HEK293 (cell line): ENCODE data around the gene BMERB1.

Source experiments
- ATF2 ChIP-seq: fragments of 450-650 bp; formaldehyde crosslinking; IDR thresholded peaks from 2 replicates; pipeline ENCODE4 v1.5.1; 2016; ENCODE audit warnings: missing biosample characterization, missing genetic modification characterization, low read depth
- FEZF1 ChIP-seq: fragments of 450-650 bp; formaldehyde crosslinking; IDR thresholded peaks from 2 replicates; pipeline ENCODE4 v1.5.1; 2016; ENCODE audit warnings: missing biosample characterization, missing genetic modification characterization
- PRDM1 ChIP-seq: fragments of 450-650 bp; formaldehyde crosslinking; IDR thresholded peaks from 2 replicates; pipeline ENCODE4; 2016; ENCODE audit warnings: missing biosample characterization, missing genetic modification characterization
- YY1 ChIP-seq: fragments of 450-650 bp; formaldehyde crosslinking; IDR thresholded peaks from 2 replicates; pipeline ENCODE4 v1.5.1; 2018; ENCODE audit warnings: missing biosample characterization, missing genetic modification characterization
- ZBTB11 ChIP-seq: fragments of 450-650 bp; formaldehyde crosslinking; conservative IDR thresholded peaks from 2 replicates; pipeline ENCODE4 v1.5.1; 2016; ENCODE audit warnings: low read depth, missing biosample characterization, missing genetic modification characterization
- ZFP69B ChIP-seq: fragments of 450-650 bp; formaldehyde crosslinking; IDR thresholded peaks from 2 replicates; pipeline ENCODE4 v1.5.1; 2016; ENCODE audit warnings: missing biosample characterization, missing genetic modification characterization
- ZNF121 ChIP-seq: fragments of 450-650 bp; formaldehyde crosslinking; IDR thresholded peaks from 2 replicates; pipeline ENCODE4 v1.5.1; 2016; ENCODE audit warnings: missing biosample characterization, missing genetic modification characterization
- ZNF140 ChIP-seq: fragments of 450-650 bp; formaldehyde crosslinking; IDR thresholded peaks from 2 replicates; pipeline ENCODE4 v1.5.1; 2016; ENCODE audit warnings: missing biosample characterization, missing genetic modification characterization
- ZNF155 ChIP-seq: fragments of 450-650 bp; formaldehyde crosslinking; IDR thresholded peaks from 2 replicates; pipeline ENCODE4 v1.5.1; 2016; ENCODE audit warnings: missing biosample characterization, missing genetic modification characterization
- ZNF174 ChIP-seq: fragments of 450-650 bp; formaldehyde crosslinking; IDR thresholded peaks from 2 replicates; pipeline ENCODE4 v1.5.0; 2017; ENCODE audit warnings: missing biosample characterization, mild to moderate bottlenecking, missing genetic modification characterization
- ZNF274 ChIP-seq, 2 experiments: fragments of 200-500 bp in 1 of 2; fragments of 450-650 bp in 1 of 2; sonication (Bioruptor generic) in 1 of 2; formaldehyde crosslinking in 1 of 2; IDR thresholded peaks; 2 replicates each; pipeline versions ENCODE4 v1.5.1 to v1.6.1; 2014 to 2016; ENCODE audit warnings: borderline replicate concordance in 1 of 2, inconsistent platforms in 1 of 2, low read length in 1 of 2, missing biosample characterization in 1 of 2, missing genetic modification characterization in 1 of 2
- ZNF280D ChIP-seq: fragments of 450-650 bp; formaldehyde crosslinking; IDR thresholded peaks from 2 replicates; pipeline ENCODE4 v1.5.1; 2016; ENCODE audit warnings: missing biosample characterization, missing genetic modification characterization
- ZNF311 ChIP-seq: fragments of 450-650 bp; formaldehyde crosslinking; IDR thresholded peaks from 2 replicates; pipeline ENCODE4 v1.5.1; 2017; ENCODE audit warnings: missing biosample characterization, missing genetic modification characterization, borderline replicate concordance
- ZNF324 ChIP-seq: fragments of 450-650 bp; formaldehyde crosslinking; IDR thresholded peaks from 2 replicates; pipeline ENCODE4 v1.5.1; 2016; ENCODE audit warnings: missing biosample characterization, missing genetic modification characterization
- ZNF518A ChIP-seq: fragments of 450-650 bp; formaldehyde crosslinking; conservative IDR thresholded peaks from 2 replicates; pipeline ENCODE4 v1.5.1; 2016; ENCODE audit warnings: low read depth, missing biosample characterization, missing genetic modification characterization
- ZNF521 ChIP-seq: fragments of 450-650 bp; formaldehyde crosslinking; IDR thresholded peaks from 2 replicates; pipeline ENCODE4 v1.5.1; 2017; ENCODE audit warnings: missing biosample characterization, mild to moderate bottlenecking, missing genetic modification characterization
- ZNF639 ChIP-seq: fragments of 450-650 bp; formaldehyde crosslinking; IDR thresholded peaks from 2 replicates; pipeline ENCODE4 v1.5.1; 2016; ENCODE audit warnings: missing biosample characterization, missing genetic modification characterization
- ZNF658 ChIP-seq: fragments of 450-650 bp; formaldehyde crosslinking; IDR thresholded peaks from 2 replicates; pipeline ENCODE4; 2016; ENCODE audit warnings: missing biosample characterization, missing genetic modification characterization
- ZNF660 ChIP-seq: fragments of 450-650 bp; IDR thresholded peaks from 2 replicates; pipeline ENCODE4 v1.5.1; 2018; ENCODE audit warnings: missing biosample characterization, mild to moderate bottlenecking, missing genetic modification characterization
- ZNF677 ChIP-seq: fragments of 450-650 bp; IDR thresholded peaks from 2 replicates; pipeline ENCODE4 v1.5.0; 2018; ENCODE audit warnings: missing biosample characterization, mild to moderate bottlenecking, missing genetic modification characterization, moderate library complexity
- ZNF692 ChIP-seq: fragments of 450-650 bp; formaldehyde crosslinking; IDR thresholded peaks from 2 replicates; pipeline ENCODE4 v1.5.1; 2016; ENCODE audit warnings: missing biosample characterization, missing genetic modification characterization
- ZNF791 ChIP-seq: fragments of 450-650 bp; formaldehyde crosslinking; IDR thresholded peaks from 2 replicates; pipeline ENCODE4 v1.5.1; 2016; ENCODE audit warnings: missing biosample characterization, missing genetic modification characterization
- ZNF843 ChIP-seq: fragments of 450-650 bp; formaldehyde crosslinking; IDR thresholded peaks from 2 replicates; pipeline ENCODE4 v1.5.1; 2016; ENCODE audit warnings: missing biosample characterization, missing genetic modification characterization

The BMERB1 gene

GRCh38 chr16:15502041-15502725 is 67.8 kb downstream of the BMERB1 start (continued):
- no peak for TF ChIP-seq ZBTB11
- TF ChIP-seq ZNF324 (tag by site-specific recombination): peak; percentile 89
- peak; percentile 56 for TF ChIP-seq PRDM1 (tag by site-specific recombination)
- TF ChIP-seq ZFP69B (tag by site-specific recombination): peak; percentile 81
- peak; percentile 93 for TF ChIP-seq ATF2 (tag by site-specific recombination)
- TF ChIP-seq ZNF660 (tag by site-specific recombination): peak; percentile 88
- TF ChIP-seq ZNF280D (tag by site-specific recombination): no peak
- TF ChIP-seq ZNF791 (tag by site-specific recombination): no peak
- no peak for TF ChIP-seq ZNF155 (tag by site-specific recombination)
- TF ChIP-seq ZNF518A: peak; percentile 42; the same call in 1 of the 2 replicates
- peak; percentile 67; the same call in 1 of the 2 replicates for TF ChIP-seq ZNF692 (tag by site-specific recombination)
- no peak for TF ChIP-seq ZNF274 (IDR thresholded peaks at IDR 0.05; ENCODE audit: low read length)
- no peak for TF ChIP-seq ZNF274 (tag by site-specific recombination; IDR thresholded peaks at IDR 0.05; ENCODE audit: borderline replicate concordance)
- peak; percentile 65; the same call in 1 of the 2 replicates for TF ChIP-seq ZNF843 (tag by site-specific recombination)
- TF ChIP-seq ZNF521 (tag by site-specific recombination): no peak
- no peak for TF ChIP-seq ZNF121 (tag by site-specific recombination)
- no peak for TF ChIP-seq ZNF677
- TF ChIP-seq ZNF639 (tag by site-specific recombination): peak; percentile 69
- TF ChIP-seq YY1 (tag by site-specific recombination): no peak
- no peak for TF ChIP-seq ZNF311 (tag by site-specific recombination)
- no peak for TF ChIP-seq ZNF174 (tag by site-specific recombination)
- no peak; the same call in 1 of the 2 replicates for TF ChIP-seq FEZF1 (tag by site-specific recombination)
- no peak for TF ChIP-seq ZNF658 (tag by site-specific recombination)
- TF ChIP-seq ZNF140 (tag by site-specific recombination): no peak
